ENCODE results near the gene HSD17B12. TPM values are rescaled to one million over a fixed set of nuclear protein-coding genes. Genes with fewer than 3 reads are reported as not detected.

HSD17B12 gene
- total and polyA plus RNA-seq, 2 of the 13 experiments (the other 11 are each of a cell fraction or from before 2014, with no cell fraction given), result 50.3 to 117 TPM

DNA sequence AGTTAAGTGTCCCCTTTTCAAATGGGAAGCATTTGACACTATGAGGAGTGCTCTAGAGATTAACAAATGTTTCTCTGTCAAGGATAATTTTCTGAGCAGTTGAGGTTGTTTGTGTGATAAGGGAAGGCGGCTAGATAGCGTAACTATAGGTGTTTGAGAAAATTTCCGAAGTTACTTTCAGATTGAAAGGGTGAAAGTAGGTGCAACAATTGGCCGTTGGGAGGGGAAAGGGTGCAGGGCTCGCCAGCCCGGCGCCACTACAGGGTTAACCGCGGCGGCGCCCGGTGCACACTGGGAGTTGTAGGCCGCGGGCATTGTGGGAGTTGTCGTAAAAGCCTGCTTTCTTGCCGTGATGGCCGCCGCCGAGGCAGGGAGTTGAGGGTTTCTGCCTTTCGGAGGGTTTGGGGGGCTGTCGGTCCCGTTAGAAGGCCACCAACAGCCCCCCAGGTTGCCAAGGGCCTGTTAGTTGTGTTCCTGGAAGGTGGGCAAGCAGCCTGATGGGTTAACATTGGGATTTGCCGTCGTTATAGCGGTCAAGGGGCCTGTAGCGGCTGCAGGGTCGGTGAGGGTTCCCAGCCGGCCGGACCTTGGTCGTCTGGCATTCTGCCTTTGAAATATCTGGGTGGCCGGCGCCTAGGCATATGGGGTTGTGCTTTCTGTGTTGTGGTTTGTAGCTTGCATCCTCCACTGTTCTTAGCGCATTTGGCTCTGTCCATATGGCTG is 36.5 kb upstream of the HSD17B12 start (continued):
- TF ChIP-seq, protein P1, sequence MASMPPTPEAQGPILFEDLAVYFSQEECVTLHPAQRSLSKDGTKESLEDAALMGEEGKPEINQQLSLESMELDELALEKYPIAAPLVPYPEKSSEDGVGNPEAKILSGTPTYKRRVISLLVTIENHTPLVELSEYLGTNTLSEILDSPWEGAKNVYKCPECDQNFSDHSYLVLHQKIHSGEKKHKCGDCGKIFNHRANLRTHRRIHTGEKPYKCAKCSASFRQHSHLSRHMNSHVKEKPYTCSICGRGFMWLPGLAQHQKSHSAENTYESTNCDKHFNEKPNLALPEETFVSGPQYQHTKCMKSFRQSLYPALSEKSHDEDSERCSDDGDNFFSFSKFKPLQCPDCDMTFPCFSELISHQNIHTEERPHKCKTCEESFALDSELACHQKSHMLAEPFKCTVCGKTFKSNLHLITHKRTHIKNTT (CRISPR knock-in tag; IDR thresholded peaks at IDR 0.05), result no peak
- TF ChIP-seq YY1 (IDR thresholded peaks at IDR 0.05; ENCODE audit: insufficient read depth, insufficient replicate concordance, low read depth, low read length) (peak; percentile 97), HMGXB3 (CRISPR knock-in tag; IDR thresholded peaks at IDR 0.05; ENCODE audit: borderline replicate concordance) (peak; percentile 76; the same call in 1 of the 2 replicates), ZNF747 (CRISPR knock-in tag; IDR thresholded peaks at IDR 0.05; ENCODE audit: borderline replicate concordance) (no peak), FOXC1 (CRISPR knock-in tag; IDR thresholded peaks at IDR 0.05; ENCODE audit: borderline replicate concordance) (peak; percentile 85), EHMT2 (IDR thresholded peaks at IDR 0.05; ENCODE audit: borderline replicate concordance, low read depth, low read length) (no peak), SMAD9 (CRISPR knock-in tag; IDR thresholded peaks at IDR 0.05) (0 out of 2 replicates have a peak, but pooled peaks have one; percentile 28), ZNF276 (CRISPR knock-in tag; IDR thresholded peaks at IDR 0.05; ENCODE audit: low read depth) (no peak), ZNF569 (CRISPR knock-in tag; IDR thresholded peaks at IDR 0.05; ENCODE audit: borderline replicate concordance) (no peak), MED8 (CRISPR knock-in tag; IDR thresholded peaks at IDR 0.05; ENCODE audit: insufficient replicate concordance) (peak; percentile 39), ZFP62 (CRISPR knock-in tag; IDR thresholded peaks at IDR 0.05) (peak; percentile 41; the same call in 1 of the 2 replicates), ERF (CRISPR knock-in tag; IDR thresholded peaks at IDR 0.05) (0 out of 2 replicates have a peak, but pooled peaks have one; percentile 63), ZNF75D (CRISPR knock-in tag; IDR thresholded peaks at IDR 0.05; ENCODE audit: borderline replicate concordance) (no peak), ZNF761 (CRISPR knock-in tag; conservative IDR thresholded peaks at IDR 0.05) (peak; percentile 84), ZNF782 (CRISPR knock-in tag; IDR thresholded peaks at IDR 0.05; ENCODE audit: borderline replicate concordance) (no peak), NFE2 (CRISPR knock-in tag; IDR thresholded peaks at IDR 0.05) (no peak), PRPF4 (IDR thresholded peaks at IDR 0.05; ENCODE audit: low read depth, low read length, poor library complexity, severe bottlenecking) (no peak), ZNF570 (CRISPR knock-in tag; IDR thresholded peaks at IDR 0.05; ENCODE audit: borderline replicate concordance) (no peak), ELF4 (CRISPR knock-in tag; IDR thresholded peaks at IDR 0.05; ENCODE audit: borderline replicate concordance) (0 out of 2 replicates have a peak, but pooled peaks have one; percentile 38), PHF8 (CRISPR knock-in tag; IDR thresholded peaks at IDR 0.05) (peak; percentile 99), SMAD1 (CRISPR knock-in tag; IDR thresholded peaks at IDR 0.05; ENCODE audit: borderline replicate concordance, low read depth) (peak; percentile 58; the same call in 1 of the 2 replicates), NCOR1 (IDR thresholded peaks at IDR 0.05; ENCODE audit: borderline replicate concordance, low read length) (no peak)
